ENCODE results near the gene CHM.
"Not testable (repeated sequence)": the region's sequence is repeated elsewhere in the genome, so short reads cannot be mapped to it uniquely, and the experiment has no call there.

The CHM gene

GRCh38 chrX:85996555-85996954 lies 50.8 kb downstream of the CHM start:
- DNase-seq (ENCODE audit: low read depth): no peak

- DNase-seq (ENCODE audit: low read depth): no peak
Observed at GRCh38 chrX:85995641-85996040, 51.7 kb downstream of the CHM start.

DNA sequence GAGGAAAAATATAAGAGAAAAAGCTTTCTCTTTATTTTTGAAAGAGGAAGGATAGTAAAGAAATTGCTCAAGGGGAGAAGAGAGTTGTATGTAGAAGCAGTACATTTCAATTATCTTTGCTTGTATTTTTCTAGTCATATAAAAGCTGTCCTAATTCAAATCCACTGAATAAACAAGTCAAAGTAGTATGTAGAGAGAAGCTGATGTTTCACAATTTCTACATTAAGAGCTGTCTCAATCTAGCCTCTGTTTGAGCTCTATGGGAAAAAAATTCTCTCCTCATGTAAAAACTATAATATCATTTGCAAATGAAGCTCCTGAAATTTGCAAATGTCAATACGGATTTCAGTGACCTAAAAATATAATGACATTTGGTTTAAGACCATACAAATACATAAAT lies 52.6 kb downstream of the CHM start:
- DNase-seq (ENCODE audit: low read depth): no peak

DNA sequence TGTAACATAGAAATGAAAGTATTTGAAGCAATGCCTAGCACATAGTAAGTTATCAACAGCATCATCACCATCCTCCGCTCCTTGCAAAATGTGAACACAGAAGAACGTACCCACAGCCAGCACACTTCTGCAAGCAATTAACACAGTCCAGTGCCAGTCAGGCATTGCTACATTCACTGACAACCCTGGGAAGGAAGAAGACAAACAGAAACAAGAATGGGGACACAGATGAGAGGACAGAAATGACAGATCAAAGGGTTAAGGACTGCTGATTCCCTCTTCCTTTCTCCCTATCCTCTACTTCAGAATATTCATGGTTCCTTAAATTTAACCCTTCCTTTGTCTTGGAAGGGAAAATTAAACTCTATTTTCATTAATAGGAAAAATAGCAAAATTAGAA lies 53.1 kb downstream of the CHM start:
- DNase-seq (ENCODE audit: low read depth): peak; percentile 3

GRCh38 chrX:85993539-85994197 lies 53.7 kb downstream of the CHM start:
- no peak for DNase-seq (ENCODE audit: low read depth)

DNA sequence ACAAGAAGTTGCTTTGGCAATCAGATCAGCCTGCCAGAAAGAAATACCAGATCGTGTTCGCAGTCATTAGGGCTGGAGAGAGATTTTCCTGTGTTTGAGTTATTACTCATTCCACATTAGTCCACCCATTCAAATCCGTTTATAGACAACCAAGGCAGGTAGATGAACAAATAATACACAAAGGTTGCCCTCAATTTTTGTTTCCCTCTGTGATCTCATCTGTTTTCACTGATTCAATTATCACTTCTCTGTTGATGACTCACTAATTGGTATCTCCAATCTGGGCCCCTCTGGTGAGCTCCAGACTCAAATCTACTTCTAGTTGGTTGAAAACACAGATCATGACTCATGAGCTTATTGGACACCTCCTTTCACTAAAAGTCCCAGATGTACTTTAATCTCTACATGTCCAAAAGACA lies 54.5 kb downstream of the CHM start:
- DNase-seq (ENCODE audit: low read depth): peak; percentile 8

- no peak for DNase-seq (ENCODE audit: low read depth)
Observed at GRCh38 chrX:85988353-85988752, 59.0 kb downstream of the CHM start.

- DNase-seq (ENCODE audit: low read depth): no peak
Observed at GRCh38 chrX:85980286-85980685, 67.1 kb downstream of the CHM start.

DNA sequence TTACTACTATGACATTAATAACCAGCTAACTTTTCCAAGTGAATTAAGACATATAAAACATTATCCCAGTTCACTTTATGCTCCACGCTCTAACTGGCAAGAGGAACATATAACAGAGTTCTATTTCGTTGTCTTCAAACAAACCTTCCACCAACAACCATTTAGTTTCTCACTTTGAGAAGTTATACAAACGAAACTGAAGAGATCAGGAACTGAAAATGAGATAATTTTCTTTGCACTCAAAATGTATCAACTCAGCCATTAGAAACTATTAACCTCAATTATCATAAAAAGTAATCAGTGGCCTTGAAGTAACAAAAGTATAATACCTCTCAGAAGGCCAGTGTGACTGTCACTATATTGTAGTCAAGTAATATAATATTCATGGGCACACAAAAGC lies 70.1 kb downstream of the CHM start:
- DNase-seq (ENCODE audit: low read depth): no peak

DNA sequence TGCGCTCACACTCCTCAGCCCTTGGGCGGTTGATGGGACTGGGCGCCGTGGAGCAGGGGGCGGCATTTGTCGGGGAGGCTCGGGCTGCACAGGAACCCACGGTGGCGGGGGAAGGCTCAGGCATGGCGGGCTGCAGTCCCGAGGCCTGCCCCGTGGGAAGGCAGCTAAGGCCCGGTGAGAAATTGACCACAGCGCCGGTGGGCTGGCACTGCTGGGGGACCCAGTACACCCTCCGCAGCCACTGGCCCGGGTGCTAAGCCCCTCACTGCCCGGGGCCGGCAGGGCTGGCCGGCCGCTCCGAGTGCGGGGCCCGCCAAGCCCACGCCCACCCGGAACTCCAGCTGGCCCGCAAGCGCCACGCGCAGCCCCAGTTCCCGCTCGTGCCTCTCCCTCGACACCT lies 75.0 kb downstream of the CHM start:
- not testable (repeated sequence) for DNase-seq (ENCODE audit: low read depth)

DNA sequence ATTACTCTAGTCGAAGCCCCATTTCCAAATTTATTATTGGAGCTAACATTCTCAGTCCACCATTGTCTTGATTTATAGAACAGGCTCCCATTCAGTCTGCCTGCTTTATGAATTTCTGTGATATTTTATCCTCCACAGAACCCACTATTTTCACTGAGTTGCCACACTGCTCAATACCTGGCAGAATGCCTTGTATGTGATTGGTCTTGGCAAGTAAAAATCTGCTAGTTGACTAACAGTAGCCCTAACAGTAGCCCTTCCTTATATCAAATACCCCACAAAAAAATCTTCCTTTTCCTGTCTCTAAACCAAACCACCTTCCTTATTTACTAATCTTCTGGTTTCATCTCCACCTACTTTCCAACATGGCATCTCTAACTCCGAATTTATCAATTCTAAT lies 82.6 kb downstream of the CHM start:
- no peak for DNase-seq (ENCODE audit: low read depth)

- peak; percentile 34 for DNase-seq (ENCODE audit: low read depth)
Observed at GRCh38 chrX:85963736-85964135, 83.6 kb downstream of the CHM start.

- DNase-seq (ENCODE audit: low read depth): no peak
Observed at GRCh38 chrX:85955510-85955909, 91.8 kb downstream of the CHM start.

- DNase-seq (ENCODE audit: low read depth): not testable (repeated sequence)
Observed at GRCh38 chrX:85944751-85945150, 102.6 kb downstream of the CHM start.

DNA sequence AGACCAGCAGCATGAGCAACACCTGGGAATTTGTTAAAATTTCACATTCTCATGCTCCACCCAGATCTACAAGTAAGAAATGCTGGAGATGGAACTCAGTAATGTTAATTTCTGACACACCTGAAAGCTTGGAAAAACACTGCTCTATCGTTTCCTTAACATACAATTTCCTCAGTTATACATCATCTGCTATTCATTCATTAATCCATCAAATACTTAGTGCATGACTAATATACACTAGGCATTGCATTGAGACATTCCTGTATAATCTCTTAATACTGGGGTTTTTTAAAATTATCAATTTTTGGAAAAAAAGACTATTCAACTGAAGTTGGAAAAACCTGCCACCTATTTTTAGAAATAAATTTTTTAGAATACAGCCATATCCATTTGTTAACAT lies 106.1 kb downstream of the CHM start:
- DNase-seq (ENCODE audit: low read depth): no peak

DNA sequence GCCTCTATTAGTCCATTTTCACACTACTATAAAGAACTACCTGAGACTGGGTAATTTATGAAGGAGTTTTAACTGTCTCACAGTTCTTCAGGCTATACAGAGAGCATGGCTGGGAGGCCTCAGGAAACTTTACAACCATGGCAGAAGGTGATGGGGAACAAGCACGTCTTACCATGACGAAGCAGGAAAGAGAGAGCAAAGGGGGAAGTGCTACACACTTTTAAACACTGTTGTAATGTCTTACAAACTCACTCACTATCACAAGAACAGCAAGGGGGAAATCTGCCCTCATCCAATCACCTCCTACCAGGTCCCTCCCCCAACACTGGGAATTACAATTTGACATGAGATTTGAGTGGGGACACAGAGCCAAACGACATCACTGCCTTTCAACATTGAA lies 107.4 kb downstream of the CHM start:
- not testable (repeated sequence) for DNase-seq (ENCODE audit: low read depth)

GRCh38 chrX:85934399-85934798 lies 113.0 kb downstream of the CHM start:
- not testable (repeated sequence) for DNase-seq (ENCODE audit: low read depth)

GRCh38 chrX:85930099-85930498 lies 117.3 kb downstream of the CHM start:
- no peak for DNase-seq (ENCODE audit: low read depth)

GRCh38 chrX:85928606-85929005 lies 118.8 kb downstream of the CHM start:
- no peak for DNase-seq (ENCODE audit: low read depth)

- no peak for DNase-seq (ENCODE audit: low read depth)
Observed at GRCh38 chrX:85927740-85928139, 119.6 kb downstream of the CHM start.

DNA sequence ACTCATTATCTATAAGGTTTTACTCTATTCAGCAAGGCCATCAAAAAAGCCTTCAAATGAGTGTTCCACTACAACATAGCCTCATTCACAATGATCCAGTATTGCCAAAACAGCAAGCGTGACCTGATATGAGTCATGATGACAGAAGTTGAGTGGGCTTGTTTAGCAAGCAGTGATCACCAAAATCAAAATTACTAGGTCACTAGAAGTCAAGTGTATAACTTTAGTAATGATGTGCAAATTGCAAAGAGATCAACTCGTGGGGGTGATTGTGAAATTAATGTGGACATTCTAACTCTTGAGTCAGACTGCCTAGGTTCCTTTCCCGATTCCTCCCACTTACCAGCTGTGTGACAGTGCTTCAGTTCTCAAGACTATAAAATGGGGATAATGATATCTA lies 124.5 kb downstream of the CHM start:
- DNase-seq (ENCODE audit: low read depth): peak; percentile 36

DNA sequence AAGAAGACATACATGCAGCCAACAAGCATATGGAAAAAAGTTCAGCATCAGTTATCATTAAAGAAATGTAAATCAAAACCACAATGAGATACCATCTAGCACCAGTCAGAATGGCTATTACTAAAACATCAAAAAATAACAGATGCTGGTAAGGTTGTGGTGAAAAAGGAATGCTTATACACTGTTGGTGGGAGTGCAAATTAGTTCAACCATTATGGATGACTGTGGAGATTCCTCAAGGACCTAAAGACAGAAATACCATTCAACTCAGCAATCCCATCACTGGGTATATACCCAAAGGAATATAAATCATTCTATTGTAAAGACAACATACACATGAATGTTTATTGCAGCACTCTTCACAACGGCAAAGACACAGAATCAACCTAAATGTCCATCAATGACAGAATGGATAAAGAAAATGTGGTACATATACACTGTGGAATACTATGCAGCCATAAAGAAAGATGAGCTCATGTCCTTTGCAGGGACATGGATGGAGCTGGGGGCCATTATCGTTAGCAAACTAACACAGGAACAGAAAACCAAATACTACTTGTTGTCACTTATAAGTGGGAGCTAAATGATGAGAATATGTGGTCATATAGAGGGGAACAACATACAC lies 130.6 kb downstream of the CHM start:
- not testable (repeated sequence) for DNase-seq (ENCODE audit: low read depth)

DNA sequence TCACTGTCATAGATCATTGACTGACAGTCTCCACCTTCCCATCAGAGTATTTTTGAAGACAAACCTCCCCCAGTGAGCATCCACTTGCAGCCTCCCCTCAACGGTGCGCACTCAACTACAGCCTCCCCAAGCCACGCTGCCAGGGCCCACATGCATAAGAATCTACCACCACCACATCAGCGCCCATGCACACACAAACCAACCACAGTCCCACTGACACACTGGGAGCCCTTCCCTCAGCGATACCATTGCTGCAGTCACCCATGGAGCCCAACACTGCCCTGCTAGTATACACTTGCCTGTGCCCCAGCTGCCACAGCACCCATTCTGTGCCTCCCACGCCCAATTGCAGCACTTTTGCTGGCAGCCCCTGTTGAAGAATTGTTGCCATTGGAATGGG lies 132.9 kb downstream of the CHM start:
- DNase-seq (ENCODE audit: low read depth): no peak

DNA sequence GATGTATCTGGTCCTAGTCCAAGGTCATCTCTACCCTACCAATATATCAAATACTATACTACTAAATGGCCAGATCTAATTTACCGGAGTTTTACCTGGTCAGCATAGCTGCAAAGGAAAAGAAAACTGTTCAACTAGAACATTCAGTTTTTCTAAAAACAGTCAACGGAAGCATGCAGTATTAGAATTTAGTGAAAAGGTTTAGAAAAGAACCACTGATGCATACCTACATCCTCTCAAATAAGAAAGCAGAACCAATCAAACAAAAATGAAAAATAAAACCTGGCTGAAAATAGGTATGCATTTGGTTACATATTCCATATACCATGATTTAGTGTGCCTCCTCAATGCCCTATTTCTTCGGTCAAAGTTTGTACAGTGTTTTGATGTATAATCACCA lies 140.0 kb downstream of the CHM start:
- no peak for DNase-seq (ENCODE audit: low read depth)
